ENCODE data around the gene RSBN1L. TPM values are rescaled to one million over a fixed set of nuclear protein-coding genes. Genes with fewer than 3 reads are reported as not detected.

Gene RSBN1L
- total RNA-seq, 1 experiment from 2014 or later, result 15.5 TPM

DNA sequence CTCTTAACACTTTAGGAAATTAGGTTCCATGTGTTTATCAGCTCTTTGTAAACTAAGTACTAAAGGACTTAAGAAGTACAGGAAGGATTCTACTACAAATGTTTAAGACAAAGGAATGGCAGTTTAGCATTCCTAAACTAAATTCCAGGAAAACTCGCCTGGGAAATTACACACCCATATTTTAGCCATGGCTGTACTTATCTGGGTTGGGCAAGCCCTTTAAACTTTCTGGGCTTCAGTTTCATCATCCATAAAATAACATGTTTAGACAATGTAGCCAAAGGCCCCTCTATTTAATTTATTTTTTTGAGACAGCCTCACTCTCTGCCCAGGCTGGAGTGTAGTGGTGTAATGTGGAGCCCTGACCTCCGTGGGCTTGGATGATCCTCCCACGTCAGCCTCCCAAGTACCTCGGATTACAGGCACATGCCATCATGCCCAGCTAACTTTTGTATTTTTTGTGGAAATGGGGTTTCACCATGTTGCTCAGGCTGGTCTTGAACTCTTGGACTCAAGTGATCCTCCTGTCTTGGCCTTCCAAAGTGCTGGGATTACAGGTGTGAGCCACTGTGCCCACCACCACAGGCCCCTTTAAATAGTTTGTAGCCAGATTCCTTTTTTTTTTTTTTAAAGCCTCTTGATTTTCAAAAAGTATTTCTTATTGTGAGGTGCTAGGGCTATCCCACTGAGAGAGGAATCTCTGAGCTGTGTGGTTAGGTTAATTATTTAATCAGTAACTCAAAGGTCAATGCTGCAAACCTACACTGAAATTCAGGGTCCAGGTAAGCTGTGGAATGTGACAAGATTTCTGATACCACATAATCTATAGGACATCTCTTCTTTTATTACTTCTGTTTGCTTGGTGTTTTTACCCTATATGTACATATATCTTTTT is 69.9 kb downstream of the RSBN1L start:
- H3K27ac ChIP-seq (ENCODE audit: low read depth, low read length), result no peak overlapping the region
- ChIA-PET RAD21 (ENCODE audit: low non-redundant PET in 1 of 2, low total read pairs in 2 of 2, uncharacterized antibody in 2 of 2, unreplicated experiment in 2 of 2) (no interaction called here), CTCF (interaction anchor here (1.6 kb wide), 1 partner anchor 115 kb away, joined by 5 read pairs; no protein-coding TSS in a partner anchor), POLR2A (no interaction called here)
- BruUV-seq (replicated peaks), result no TSS peak
- no peaks in the 10 kb centered on the region for H3K4me1 ChIP-seq (ENCODE audit: control insufficient read depth in 1 of 2, insufficient read depth in 2 of 2, low read length in 2 of 2)
- TF ChIP-seq, protein P1, sequence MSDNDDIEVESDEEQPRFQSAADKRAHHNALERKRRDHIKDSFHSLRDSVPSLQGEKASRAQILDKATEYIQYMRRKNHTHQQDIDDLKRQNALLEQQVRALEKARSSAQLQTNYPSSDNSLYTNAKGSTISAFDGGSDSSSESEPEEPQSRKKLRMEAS (IDR thresholded peaks at IDR 0.05), result no peak
- TF ChIP-seq SRF (IDR thresholded peaks at IDR 0.05; ENCODE audit: low read depth) (no peak), SIN3A (IDR thresholded peaks at IDR 0.05; ENCODE audit: low read depth) (no peak), ZNF274 (IDR thresholded peaks at IDR 0.05; ENCODE audit: low read depth, low read length) (no peak), YY1 (IDR thresholded peaks at IDR 0.05; ENCODE audit: extremely low read depth, insufficient replicate concordance, low read depth, low read length) (no peak)
- TF ChIP-seq, protein P2, sequence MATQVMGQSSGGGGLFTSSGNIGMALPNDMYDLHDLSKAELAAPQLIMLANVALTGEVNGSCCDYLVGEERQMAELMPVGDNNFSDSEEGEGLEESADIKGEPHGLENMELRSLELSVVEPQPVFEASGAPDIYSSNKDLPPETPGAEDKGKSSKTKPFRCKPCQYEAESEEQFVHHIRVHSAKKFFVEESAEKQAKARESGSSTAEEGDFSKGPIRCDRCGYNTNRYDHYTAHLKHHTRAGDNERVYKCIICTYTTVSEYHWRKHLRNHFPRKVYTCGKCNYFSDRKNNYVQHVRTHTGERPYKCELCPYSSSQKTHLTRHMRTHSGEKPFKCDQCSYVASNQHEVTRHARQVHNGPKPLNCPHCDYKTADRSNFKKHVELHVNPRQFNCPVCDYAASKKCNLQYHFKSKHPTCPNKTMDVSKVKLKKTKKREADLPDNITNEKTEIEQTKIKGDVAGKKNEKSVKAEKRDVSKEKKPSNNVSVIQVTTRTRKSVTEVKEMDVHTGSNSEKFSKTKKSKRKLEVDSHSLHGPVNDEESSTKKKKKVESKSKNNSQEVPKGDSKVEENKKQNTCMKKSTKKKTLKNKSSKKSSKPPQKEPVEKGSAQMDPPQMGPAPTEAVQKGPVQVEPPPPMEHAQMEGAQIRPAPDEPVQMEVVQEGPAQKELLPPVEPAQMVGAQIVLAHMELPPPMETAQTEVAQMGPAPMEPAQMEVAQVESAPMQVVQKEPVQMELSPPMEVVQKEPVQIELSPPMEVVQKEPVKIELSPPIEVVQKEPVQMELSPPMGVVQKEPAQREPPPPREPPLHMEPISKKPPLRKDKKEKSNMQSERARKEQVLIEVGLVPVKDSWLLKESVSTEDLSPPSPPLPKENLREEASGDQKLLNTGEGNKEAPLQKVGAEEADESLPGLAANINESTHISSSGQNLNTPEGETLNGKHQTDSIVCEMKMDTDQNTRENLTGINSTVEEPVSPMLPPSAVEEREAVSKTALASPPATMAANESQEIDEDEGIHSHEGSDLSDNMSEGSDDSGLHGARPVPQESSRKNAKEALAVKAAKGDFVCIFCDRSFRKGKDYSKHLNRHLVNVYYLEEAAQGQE (IDR thresholded peaks at IDR 0.05; ENCODE audit: low read depth), result no peak
- TF ChIP-seq, protein P3, sequence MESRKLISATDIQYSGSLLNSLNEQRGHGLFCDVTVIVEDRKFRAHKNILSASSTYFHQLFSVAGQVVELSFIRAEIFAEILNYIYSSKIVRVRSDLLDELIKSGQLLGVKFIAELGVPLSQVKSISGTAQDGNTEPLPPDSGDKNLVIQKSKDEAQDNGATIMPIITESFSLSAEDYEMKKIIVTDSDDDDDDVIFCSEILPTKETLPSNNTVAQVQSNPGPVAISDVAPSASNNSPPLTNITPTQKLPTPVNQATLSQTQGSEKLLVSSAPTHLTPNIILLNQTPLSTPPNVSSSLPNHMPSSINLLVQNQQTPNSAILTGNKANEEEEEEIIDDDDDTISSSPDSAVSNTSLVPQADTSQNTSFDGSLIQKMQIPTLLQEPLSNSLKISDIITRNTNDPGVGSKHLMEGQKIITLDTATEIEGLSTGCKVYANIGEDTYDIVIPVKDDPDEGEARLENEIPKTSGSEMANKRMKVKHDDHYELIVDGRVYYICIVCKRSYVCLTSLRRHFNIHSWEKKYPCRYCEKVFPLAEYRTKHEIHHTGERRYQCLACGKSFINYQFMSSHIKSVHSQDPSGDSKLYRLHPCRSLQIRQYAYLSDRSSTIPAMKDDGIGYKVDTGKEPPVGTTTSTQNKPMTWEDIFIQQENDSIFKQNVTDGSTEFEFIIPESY (IDR thresholded peaks at IDR 0.05; ENCODE audit: extremely low read depth, insufficient replicate concordance, low read length), result no peak
- H3K9ac ChIP-seq (ENCODE audit: low read length), result no peak overlapping the region
- no peak overlapping the region for H3K4me2 ChIP-seq (ENCODE audit: low read length)
- H3K27me3 ChIP-seq (ENCODE audit: insufficient read depth, low read length), result no peaks in the 10 kb centered on the region
- no peaks in the 10 kb centered on the region for H4K20me1 ChIP-seq (ENCODE audit: insufficient read depth)
- intact Hi-C loops (cut with micrococcal nuclease), result no loop called here
- no peak for ATAC-seq
- no peaks in the 10 kb centered on the region for H3K9me3 ChIP-seq (ENCODE audit: control insufficient read depth in 1 of 2, insufficient read depth in 1 of 2, low read depth in 1 of 2, low read length in 2 of 2)
- H2AFZ ChIP-seq (ENCODE audit: low read depth, low read length, poor library complexity, severe bottlenecking), result no peak overlapping the region
- H3K9me2 ChIP-seq (ENCODE audit: insufficient read depth), result no peaks in the 10 kb centered on the region
- peaks cover 0 to 4% of the 10 kb centered on the region in 2 experiments; a peak in 1 of 4 replicates for H3K36me3 ChIP-seq (ENCODE audit: control insufficient read depth in 1 of 2, insufficient read depth in 2 of 2, low read length in 2 of 2)
- peaks cover 32% of the 10 kb centered on the region for H3K79me2 ChIP-seq (ENCODE audit: insufficient read depth, low read length)
- no peak overlapping the region for H3K4me3 ChIP-seq (replicated peaks in 1 of 2; ENCODE audit: low read depth in 1 of 2, low read length in 2 of 2)
- DNase-seq (ENCODE audit: low read depth, low spot score), result no peak

Measured in HCT116 (cell line).